Uterus (tissue), 2 donors: ENCODE measurements around the gene HIVEP3.

Experiments
- POLR2A ChIP-seq, 2 donors: fragments of 450-650 bp; IDR thresholded peaks; one replicate each; pipeline ENCODE4 v1.6.1; 2016; ENCODE audit warnings: antibody characterized with exemption in 2 of 2, mild to moderate bottlenecking in 1 of 2, moderate library complexity in 1 of 2
- TF ChIP-seq, protein P1 (sequence below), 4 experiments: fragments of 200-600 bp in 2 of 4; fragments of 450-650 bp in 2 of 4; sonication (generic) in 2 of 4; IDR thresholded peaks; one replicate each; pipeline ENCODE4 v1.5.1; 2016 to 2019; ENCODE audit warnings: antibody characterized with exemption in 4 of 4, mild to moderate bottlenecking in 2 of 4, moderate library complexity in 1 of 4

DNA sequence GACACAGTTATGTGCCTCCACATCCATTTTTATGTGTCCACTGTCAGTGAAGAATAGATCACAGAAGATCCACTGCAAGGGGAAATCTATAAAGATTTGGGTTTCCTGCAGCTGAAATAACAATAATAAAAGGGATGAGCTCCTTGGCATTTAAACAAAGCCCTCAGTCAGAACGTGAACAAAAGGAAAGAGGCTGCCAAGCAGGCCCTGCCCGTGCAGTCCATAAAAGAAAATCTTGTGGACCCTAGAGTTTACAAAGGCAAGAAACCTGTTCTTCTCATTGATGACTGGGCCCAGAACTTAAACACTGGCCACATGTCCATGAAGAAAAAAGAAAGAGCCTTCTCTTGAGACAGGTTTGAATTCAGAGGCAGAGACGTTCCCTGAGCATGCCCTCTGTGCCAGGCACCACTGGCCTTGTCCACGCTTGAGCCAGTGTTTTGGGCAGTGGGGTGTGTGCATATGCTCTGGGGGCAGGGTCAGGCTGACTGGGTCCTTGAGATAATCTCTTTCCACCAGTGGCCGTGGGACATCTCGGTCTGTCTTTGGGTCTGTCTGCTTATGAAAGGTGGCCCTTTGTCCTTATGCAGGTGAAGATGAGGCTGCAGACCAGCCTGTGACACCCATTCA, 142.7 kb downstream of the HIVEP3 start:
- TF ChIP-seq, protein P1, sequence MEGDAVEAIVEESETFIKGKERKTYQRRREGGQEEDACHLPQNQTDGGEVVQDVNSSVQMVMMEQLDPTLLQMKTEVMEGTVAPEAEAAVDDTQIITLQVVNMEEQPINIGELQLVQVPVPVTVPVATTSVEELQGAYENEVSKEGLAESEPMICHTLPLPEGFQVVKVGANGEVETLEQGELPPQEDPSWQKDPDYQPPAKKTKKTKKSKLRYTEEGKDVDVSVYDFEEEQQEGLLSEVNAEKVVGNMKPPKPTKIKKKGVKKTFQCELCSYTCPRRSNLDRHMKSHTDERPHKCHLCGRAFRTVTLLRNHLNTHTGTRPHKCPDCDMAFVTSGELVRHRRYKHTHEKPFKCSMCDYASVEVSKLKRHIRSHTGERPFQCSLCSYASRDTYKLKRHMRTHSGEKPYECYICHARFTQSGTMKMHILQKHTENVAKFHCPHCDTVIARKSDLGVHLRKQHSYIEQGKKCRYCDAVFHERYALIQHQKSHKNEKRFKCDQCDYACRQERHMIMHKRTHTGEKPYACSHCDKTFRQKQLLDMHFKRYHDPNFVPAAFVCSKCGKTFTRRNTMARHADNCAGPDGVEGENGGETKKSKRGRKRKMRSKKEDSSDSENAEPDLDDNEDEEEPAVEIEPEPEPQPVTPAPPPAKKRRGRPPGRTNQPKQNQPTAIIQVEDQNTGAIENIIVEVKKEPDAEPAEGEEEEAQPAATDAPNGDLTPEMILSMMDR (IDR thresholded peaks at IDR 0.05), result no peak
- no peak for TF ChIP-seq POLR2A (IDR thresholded peaks at IDR 0.05)
